GM18858 (cell line): ENCODE measurements around the gene TUBA4B.
"Not testable (repeated sequence)": the region's sequence is repeated elsewhere in the genome, so short reads cannot be mapped to it uniquely, and the experiment has no call there.

Experiments used
- ATAC-seq: cut with Tn5 transposase; IDR thresholded peaks from one replicate; pipeline ENCODE4 v1.9.1; 2021; ENCODE audit not compliant: unreplicated experiment

Gene TUBA4B

DNA sequence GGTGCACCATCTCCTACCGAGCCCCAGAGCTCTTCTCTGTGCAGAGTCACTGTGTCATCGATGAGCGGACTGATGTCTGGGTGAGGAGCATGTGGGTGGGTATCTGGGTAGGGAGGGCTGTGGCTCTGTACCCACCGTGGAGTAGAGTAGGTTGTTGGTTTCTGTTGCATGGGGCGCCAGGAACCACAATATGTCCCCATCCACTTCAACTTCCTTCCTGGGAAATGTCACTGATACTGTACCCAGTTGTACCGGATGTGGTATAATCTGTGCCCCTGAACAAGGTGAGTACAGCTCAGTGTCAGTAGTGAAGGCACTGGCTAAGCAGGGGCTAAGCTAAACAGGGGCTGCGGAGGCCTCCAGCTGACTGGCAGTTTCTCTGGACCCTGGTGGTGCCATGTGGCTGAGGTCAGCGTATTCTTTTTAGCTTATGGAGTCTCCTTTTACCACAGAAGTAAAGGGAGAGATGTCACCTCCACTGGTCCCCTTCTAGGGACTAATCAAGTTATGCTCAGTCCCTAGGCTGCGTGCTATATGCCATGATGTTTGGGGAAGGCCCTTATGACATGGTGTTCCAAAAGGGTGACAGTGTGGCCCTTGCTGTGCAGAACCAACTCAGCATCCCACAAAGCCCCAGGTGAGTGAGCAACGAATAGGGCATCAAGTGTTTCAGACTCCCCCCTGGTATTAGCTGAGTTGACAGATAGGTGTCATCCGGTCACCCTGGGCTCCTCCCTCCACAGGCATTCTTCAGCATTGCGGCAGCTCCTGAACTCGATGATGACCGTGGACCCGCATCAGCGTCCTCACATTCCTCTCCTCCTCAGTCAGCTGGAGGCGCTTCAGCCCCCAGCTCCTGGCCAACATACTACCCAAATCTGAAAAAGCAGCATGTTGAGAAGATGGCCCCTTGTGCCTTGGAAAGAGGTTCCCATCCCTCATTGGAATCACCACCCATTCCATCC is 5.1 kb upstream of the TUBA4B start:
- ATAC-seq = no peak

DNA sequence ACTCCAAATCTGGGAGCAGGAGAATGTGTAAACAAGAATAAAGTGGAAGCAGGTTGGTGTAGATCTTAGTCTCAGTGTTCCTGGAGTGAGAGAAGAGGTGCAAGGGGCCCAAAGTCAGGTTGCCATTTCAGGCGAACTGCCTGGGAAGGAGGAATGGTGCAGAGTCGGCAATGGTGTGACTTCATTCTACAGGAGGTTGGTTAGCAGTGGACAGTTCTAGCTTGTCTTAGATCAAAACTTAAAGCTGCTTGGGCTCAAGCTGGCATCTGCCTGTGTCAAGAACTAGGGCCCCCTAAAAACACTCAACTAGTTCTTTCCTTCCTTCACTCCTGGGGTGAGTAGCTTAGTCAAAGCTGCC is 4.2 kb upstream of the TUBA4B start:
- ATAC-seq = no peak

DNA sequence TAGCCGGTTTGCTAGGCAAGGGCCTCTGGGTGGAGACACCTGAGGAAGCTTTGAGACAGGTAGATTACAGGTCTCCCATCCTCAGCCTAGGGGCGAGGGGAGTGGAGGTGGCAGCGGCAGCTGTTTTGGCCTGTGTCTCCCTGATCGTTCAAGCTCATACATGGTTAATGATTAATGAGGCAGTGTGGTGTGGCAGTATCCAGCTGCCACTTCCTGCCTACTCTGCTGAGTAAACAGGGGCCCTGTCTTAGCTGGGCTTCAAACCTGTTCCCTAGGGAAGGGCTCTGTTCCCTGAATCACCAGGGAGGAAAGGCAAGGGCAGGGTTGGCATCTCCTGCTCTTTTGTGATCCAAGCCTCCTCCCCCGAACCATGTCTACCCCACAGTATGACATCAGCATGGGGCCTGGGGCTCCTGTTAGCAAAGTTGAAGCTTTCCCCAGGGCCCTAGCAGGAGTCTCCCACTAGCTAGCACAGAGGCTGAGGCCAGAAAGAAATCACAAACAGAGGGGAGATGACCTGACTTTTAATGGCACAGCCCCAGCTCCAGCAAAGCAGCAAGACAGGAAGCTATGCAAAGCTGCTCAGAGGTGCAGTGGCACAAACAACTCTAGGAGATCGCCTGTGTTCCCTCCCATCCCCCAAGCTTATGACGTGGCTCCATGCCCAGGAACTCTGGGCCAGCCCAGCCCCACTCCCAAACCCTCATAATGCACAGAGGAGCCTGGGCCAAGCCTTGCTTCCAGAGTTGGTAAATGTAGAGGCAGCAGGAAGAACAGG is 3.7 kb upstream of the TUBA4B start:
- peak; percentile 32 for ATAC-seq

DNA sequence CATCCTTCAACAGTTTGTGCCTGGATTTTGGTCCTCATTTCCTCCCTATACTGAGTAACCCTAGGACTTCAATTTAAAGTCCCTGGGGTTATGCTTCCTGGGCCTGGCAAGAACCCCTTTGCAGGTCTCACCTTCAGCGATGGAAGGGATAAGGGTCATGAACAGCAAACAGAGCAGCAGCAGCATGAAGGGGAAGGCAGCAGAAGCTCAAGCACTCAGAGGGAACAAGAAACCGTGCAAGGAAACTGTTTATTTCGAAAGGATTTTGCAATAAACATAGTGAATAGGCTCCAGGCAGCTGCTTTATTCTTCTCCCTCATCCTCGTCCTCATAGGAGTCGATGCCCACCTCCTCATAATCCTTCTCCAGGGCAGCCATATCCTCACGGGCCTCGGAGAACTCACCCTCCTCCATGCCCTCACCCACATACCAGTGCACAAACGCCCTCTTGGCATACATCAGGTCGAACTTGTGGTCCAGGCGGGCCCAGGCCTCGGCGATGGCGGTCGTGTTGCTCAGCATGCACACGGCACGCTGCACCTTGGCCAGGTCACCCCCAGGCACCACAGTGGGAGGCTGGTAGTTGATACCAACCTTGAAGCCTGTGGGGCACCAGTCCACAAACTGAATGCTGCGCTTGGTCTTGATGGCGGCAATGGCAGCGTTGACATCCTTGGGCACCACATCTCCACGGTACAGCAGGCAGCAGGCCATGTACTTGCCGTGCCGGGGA is 2.8 kb upstream of the TUBA4B start:
- ATAC-seq = no peak

DNA sequence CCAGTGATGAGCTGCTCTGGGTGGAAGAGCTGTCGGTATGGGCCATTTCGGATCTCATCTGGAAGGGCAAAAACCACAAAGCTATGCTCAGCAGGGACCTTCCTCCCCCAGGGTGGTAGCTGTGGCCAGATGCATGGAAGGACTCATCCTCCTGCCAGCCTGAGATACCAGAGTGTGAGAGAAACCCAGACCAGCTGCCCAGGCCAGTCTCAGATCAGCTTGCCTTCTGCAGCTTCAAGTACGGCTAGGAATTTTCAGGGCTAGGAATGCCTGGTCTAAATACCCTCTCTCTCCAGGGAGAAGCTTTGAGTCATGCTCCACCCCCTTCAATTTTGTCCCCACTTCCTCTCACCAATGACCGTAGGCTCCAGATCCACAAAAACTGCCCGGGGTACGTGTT is 1.4 kb upstream of the TUBA4B start:
- ATAC-seq = no peak

DNA sequence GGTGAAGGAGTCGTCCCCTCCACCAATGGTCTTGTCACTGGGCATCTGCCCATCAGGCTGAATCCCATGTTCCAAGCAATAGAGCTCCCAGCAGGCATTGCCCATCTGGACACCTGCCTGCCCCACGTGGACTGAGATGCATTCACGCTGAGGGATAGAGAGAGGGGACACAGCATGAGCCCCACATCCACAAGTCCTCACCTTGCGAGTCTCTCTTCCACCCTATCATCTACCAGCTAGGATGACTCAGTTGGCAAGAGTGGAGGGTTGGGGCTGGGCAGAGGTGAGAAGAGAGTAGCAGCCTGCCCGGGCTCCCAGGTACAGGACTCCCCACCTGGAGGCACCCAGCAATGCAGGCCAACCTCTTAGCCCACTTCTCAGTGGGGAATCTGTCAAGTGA is 959 bp upstream of the TUBA4B start:
- ATAC-seq = no peak

DNA sequence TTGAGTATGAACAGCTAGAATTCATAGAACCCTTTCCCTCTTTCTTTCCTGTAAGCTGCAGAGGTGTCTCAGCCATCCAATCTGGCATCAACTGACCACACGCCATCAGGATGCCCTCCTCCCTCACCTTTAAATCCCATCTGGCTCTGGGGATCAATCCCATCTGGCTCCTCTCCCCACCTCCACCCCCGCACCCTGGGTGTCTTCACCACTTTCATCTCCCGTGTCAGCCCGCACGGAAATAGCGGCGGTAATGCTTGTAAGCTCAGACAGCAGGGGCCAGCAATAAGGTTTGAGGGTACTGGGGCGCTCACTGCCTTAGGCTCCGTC is 508 bp upstream of the TUBA4B start:
- no peak for ATAC-seq

DNA sequence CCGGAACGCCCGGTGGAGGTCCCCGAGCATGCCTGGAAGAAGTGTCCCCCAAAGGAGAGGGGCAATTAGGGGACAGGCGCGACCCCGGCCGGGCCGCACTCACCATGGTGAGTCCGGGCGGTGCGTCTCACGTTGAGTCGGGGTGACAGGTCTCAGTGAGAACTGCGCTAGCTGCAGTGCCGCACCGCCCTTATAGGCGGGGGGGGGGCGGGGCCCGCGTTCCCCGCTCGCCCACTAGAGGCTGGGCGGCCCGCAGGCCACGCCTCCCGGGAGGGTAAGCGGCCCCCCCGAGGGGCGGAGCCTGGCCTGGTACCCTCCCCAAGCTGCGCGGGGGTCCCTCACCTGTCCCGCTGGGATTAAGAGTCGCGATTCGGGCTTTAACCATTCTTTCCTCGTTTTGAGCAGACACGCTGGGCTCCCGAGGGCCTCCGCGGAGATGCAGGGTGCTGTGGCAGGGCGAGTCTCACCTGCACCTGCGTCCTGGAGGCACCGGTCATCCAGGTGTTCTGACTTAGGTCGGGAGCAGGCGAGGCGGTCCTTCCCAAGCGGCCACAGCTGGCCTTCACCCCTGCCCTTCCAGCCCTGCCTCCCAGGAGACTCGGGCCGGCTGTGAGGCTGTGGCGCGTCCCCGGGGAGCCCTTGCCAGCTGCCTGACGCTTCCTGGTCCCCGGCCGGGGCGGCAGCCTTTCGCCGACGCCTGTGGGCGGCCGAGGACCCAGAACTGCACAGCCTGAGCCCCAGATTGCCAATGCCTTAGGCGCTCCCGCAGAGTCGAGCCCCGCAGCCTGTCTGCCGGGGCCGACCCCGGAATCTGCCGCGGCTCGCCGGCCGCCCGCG is 928 bp downstream of the TUBA4B start, which contains the start of gene TUBA4A:
TUBA4A (minus strand) TSS at position 166 of the 837 bp plus-strand sequence; CDS start at position 106, 60 bp downstream.
- ATAC-seq = peak; percentile 33

DNA sequence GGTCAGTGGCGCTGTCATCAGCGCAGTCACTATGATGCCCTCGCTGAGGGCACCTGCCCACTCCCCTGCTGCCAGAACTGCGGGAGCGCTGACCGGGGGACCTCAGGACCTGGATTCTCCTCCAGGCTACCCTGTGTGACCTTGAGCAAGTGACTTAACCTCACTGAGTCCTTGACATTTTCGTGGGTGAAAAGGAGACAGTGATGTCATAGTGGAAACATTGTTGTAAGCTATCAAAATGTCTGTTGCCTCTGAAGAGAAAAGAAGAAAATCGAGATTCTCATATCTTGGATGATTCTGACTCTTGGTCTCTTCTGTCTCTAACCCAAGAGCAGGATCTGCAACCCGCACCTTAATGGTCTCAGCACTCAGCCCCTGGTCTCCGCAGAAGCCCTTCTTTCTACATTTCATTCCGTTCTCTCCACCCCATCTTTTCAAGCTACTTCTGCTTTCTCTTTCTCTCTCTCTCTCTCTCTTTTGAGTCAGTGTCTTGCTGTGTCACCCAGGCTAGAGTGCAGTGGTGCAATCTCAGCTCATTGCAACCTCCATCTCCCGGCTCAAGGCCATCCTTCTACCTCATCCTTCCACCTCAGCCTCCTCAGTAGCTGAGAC is 1.7 kb downstream of the TUBA4B start:
- peak; percentile 24 for ATAC-seq

DNA sequence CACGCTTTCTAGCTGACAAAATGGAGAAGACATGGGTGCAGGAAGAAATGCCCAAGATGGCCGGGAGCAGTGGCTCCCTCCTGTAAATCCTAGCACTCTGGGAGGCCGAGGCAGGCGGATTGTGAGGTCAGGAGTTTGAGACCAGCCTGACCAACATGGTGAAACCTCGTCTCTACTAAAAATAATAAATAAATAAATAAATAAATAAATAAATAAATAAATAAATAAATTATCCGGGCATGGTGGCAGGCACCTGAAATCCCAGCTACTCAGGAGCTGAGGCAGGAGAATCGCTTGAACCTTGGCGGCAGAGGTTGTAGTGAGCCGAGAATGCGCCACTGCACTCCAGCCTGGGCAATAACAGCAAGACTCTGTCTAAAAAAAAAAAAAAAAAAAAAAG is 5.9 kb downstream of the TUBA4B start:
- ATAC-seq = not testable (repeated sequence)

DNA sequence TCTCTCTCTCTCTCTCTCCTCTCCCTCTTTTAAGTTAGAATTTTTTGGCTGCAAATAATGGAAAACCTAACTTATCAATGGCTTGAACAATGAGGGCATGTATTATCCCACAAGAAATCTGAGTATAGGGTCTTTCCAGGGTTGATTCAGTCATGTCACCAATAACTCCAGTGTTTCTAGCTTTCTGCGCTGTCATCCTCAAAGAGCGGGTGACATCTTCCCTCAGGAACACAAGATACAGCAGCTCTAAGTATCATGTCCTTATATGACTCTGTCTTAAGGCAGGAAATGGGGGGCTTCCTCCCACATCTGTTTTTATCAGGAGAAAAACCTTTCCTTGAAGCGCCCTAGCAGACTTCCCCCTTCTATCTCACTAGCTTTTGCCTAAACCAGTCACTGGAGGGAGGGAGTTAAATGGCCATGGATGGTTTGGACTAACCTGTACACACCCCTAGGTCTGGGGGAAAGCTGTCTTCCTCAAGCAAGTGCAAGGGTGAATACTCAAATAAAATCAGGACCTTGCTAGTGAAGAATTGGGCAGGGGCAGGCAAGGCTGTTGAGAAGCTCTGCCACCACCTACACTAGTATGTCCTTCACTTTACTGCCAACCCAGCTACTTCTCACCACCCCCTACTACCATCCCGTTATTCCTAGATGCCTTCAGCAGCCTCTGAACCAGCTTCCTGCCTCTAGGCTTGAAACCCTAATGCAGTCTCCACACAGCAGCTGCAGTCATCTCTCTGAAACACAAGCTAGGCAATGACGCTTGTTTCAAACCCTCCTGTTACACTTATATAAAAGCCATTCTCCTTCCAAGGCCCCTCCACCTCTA is 8.2 kb downstream of the TUBA4B start:
- ATAC-seq = no peak

DNA sequence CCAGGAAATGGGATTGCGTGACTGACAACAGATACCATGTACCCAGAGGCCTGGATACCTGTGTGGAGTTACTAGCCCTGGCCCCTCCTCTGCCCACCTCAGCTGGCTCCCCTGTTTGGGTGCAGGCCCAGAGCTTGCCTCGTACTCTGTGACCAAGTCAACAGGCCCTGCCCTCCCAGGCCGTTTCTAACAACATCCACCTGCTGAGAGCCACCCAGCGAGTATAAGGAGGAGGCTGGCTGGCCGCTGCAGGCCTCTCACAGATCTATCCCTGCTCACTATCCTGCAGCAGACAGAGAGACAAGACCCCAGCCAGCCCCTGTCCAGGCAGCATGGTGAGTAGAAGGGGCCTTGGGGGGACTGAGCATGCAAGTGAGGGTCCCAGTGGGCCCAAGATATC is 13.2 kb downstream of the TUBA4B start:
- ATAC-seq = no peak

DNA sequence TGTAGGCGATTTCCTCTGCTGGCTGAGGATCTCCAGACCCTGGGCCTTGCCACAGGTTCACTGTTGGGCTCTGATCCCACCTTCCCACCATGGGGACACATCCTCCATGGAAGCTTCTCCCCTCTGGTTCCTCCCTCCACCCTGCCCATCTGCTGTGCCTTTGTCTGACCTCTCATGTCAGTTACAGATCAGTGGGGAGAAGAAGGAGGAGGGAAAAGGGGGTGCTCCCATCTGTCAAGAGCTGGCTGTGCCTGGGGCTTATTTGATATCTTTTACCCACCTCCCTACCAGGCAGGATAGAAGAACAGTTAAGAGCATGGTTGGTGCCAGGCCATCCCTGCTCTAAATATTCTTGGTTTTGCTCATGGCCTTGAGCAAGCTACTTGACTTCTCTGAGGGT is 13.8 kb downstream of the TUBA4B start:
- ATAC-seq = no peak

DNA sequence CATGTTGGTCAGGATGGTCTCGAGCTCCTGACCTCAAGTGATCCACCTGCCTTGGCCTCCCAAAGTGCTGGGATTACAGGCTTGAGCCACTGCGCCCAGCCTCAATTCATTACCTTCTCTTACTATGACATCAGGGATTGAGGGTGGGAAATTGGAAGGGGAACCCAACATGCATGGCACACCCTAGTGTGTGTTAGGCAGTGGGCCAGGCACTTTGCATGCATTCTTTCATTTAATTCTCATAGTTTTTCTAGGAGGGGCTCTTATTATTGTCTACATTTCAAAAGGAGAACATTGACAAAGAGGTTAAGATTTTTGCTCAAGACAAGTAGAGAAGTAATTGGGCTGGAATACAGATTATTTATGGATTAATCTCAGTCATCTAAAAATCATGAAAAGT is 15.3 kb downstream of the TUBA4B start:
- no peak for ATAC-seq

DNA sequence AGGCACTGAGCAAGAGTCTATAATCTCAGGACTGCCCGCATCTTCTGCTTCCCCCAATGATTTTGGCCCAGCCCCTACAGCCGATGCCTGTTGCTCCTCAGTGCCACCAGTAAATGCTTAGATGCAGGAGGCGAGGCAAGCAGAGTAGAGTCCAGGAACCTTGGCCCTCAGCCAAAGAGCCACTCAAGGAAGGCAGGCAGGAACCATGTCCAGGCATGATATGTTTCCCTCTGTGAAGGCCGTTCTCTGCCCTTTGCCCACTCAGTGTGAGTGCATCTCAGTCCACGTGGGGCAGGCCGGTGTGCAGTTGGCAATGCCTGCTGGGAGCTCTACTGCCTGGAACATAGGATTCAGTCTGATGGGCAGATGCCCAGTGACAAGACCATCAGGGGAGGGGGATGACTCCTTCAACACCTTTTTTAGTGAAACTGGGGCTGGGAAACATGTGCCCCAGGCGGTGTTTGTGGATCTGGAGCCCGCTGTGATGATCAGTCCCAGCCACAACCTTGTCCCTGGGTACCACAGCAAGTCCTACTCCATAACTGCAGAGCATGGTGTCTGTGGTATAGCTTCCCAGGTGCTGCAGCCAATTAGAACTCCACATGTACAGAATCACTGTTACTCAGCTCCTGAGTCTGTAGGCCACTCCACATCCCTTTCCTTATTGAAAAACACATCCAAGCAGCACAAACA is 16.5 kb downstream of the TUBA4B start:
- ATAC-seq = no peak

DNA sequence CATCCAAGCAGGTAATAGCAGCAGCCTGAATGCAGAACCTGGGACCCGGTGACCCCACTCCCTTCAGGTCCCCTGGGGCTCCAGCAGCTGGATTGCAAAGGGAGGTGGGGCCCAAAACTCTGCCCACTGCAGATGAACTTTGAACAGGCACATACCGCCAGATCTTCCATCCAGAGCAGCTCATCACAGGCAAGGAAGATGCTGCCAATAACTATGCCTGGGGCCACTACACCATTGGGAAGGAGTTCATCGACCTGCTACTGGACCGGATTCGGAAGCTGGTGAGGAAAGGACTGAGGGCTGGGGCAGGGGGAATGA is 17.0 kb downstream of the TUBA4B start:
- no peak for ATAC-seq

DNA sequence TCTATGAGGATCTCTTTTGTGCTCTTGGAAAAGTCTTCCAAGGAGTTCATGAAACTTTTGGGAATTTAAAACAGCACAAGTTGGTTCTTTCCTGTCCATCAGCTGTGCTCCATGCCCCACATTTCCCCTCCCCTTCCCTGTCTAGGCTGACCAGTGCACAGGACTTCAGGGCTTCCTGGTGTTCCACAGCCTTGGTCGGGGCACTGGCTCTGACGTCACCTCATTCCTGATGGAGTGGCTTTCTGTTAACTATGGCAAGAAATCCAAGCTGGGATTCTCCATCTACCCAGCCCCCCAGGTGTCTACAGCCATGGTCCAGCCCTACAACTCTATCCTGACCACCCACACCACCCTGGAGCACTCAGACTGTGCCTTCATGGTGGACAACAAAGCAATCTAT is 18.0 kb downstream of the TUBA4B start:
- no peak for ATAC-seq

DNA sequence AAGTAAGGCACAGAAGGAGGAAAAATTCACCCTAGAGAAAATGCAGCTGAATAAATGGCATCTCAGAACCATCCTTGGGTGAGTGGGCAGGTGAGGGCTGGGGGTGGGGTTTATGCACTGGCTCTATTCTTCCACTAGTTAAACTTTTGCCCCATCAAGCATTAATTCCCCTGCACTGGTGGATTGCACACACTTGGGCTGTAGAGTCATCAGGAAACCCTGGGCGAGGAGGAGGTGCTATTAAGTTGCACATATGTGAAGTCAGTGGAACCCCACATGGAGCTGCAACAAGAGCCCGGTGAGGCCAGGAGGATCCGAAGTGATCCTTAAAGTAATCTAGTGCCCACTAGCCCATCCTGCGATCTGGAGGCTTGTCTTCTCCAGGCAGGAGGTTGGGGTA is 19.3 kb downstream of the TUBA4B start:
- no peak for ATAC-seq

DNA sequence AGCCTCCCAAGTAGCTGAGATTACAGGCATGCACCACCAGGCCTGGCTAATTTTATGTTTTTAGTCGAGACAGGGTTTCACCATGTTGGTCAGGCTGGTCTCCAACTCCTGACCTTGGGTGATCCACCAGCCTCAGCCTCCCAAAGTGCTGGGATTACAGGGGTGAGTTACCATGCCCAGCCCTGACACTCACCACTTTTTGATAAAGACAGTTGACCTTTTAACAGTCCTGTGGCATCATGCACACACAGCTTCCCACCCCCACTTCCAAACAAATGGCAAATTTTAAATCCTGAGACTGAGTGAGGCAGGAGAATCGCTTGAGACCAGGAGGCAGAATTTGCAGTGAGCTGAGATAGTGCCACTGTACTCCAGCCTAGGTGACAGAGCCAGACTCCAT is 20.0 kb downstream of the TUBA4B start:
- no peak for ATAC-seq
